NCI-H510A treated with DMSO at 0.1 percent for 48 hours (cell line): ENCODE results near the gene GRM8.

Source experiments
- DNase-seq: peaks from one replicate; lab custom pipeline; 2025; lab: John Stamatoyannopoulos, UW

GRM8 gene

DNA sequence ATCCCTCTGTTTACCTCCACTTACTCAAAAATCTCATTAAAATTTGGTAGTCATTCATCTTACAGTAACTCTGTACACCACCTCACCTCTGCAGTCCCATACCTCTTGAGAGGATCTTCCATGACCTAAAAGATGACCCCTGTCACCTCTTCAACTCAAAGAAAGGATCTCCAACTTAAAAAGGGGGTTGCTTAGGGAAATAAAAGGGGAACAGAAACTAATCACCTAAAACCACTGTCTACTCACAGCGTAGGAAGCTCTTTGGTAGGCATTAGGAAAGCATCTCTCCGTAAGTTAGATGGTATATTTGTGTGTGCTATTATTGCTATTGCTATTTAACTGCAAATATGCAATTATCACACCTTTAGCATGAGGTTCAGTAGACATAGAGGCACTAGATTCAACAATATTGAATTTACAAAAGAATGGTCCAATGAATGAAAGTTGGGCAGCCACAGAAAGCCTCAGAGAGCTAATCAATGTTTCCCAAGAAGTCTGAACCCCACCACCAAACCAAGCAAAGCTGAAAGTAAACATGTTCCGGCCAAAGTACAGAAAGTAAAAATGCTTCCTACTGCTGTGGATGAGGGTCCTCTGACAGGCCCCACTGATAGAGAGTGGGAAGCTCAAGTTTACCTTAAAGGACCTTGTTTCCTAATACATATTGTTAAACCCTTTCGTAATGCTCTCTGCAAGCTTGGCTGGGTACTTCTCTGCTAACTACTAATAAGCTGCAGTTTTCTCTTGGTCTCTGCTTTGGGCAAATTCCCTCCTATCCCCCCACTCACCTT is 105.8 kb downstream of the GRM8 start:
- DNase-seq = no peak

DNA sequence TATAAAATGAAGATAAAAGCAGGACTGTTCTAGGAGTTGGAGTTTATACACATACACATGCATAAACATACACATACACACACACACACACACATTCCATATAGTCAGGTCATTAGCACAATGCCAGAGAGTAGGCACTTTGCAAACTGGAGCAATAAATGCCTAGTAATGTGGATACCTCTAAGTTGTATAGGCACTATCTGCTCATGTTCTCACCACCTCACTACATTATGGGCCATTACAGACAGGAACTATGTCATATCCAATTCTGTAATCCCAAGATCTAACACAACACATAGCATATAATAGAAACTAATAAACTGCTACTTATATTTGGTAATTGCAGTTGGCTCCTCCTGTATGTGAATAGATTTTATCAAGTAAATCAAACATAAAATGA is 115.6 kb downstream of the GRM8 start:
- DNase-seq = no peak

DNA sequence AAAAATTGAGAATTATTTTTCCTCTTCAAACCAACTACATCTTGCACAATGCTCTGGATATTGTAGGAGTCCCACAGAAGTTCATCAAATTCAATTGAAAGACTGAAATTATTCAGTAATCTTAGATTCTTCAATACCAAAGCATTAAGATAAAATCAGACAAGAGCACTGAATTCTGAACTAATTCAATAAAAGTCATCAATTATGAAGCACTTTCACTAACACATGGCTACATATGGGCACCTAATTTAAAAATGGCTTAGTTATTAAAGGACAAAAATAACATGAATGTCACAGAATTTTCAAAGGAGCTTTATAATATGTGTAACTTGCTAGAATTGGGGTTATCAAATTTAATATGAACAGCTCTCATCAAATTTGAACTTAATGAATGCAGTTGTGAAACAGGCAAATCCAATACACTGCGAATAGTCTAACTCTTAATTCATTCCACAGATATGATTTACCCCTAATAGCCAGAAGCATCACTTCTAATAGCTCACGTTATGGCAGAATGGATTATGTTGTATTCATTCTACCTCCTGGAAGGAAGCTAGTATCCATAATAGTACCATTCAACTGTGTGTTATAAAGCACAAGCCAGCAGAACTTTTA is 116.8 kb downstream of the GRM8 start:
- no peak for DNase-seq

DNA sequence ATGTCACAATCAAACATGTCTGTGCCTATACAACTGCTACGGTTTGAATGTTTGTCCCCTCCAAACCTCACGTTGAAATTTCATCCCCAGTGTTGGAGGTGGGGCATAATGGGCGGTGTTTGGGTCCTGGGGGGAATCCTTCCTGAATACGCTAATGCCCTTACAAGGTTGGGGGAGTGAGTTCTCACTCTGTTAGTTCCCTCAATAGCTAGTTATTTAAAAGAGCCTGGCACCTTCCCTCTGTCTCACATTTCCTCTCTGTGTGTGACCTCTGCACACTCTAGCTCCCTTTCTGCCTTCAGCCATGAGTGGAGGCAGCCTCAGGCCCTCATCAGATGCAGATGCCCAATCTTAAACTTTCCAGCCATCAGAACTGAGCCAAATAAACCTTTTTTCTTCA is 129.5 kb downstream of the GRM8 start:
- DNase-seq = no peak

DNA sequence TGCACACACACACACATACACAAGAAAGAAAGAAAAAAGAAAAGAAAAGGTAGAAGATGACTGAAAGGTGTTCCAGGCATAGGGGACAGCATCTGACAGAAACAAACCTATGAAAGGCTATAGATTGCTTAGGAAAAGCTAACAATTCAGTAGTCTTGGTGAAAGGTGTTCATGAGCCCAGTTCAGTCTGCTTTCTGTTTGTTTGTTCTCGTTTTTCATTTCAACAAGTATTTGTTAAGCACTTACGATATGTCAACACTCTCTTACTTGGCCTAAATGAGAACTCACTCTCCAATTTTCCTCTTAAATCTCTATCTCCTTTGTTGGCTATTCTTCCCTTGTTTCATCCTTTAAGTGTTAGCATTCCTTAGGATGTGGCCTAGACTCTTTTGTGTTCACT is 133.2 kb downstream of the GRM8 start:
- peak; percentile 63 for DNase-seq

DNA sequence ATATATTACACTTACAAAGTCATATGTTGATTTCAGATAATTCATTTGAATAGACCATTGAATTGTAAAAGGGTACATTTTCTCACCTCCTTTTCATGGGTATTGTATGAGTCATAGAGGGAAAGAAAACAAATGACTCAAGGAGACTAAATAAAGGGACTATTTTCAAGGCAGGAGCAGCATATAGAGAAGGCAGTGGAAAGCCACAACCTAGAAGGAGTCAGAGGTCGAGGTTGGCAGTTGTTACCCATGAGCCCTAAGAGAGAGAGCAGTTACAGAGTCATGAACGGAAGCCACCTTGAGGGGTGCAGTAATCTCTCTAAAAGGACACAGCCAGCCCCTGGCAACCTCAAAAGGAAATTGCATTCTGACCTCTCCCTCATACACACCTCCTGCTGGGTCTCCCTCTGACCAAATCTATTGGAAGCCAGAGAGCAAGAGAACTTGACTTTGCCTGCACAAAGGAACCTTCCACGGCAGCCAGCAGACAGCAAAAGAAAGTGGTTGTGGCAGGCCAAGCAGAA is 137.9 kb downstream of the GRM8 start:
- no peak for DNase-seq

DNA sequence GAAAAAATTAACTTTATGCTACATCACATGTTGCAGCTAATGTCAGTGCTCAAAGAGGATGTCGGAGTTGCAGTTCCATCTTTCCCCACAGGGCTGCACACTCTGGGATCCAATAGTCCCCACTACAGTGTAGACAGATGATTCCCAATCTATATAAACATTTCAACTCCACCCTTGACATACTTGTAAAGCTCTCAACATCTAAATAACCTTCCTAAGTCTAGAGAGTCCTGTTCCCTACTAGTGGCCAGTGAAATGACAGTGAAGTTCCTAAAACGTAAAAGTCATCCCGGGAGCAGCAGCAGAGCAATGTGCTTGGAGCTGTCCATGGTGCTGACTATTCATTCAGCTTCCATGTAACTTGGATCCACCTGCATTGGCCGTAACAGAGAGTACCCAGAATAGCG is 145.1 kb downstream of the GRM8 start:
- no peak for DNase-seq

DNA sequence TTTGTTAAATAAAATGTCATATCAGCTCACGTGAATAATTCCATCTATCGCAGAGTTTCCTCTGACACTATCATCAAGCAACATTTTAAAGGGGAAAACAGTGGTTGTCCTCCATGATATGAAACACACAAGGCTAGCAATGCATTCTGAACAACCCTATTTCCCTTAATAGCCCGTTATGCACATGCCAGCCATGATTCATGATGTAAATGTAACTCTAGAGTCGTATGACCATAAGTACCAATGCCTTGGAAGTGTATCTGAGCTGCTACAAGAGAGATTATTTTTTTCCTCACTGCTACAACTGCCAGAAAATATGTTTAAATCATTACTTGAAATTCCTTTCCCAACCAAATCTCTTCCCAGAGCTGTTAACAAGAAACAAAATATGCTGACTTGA is 159.4 kb downstream of the GRM8 start:
- no peak for DNase-seq

DNA sequence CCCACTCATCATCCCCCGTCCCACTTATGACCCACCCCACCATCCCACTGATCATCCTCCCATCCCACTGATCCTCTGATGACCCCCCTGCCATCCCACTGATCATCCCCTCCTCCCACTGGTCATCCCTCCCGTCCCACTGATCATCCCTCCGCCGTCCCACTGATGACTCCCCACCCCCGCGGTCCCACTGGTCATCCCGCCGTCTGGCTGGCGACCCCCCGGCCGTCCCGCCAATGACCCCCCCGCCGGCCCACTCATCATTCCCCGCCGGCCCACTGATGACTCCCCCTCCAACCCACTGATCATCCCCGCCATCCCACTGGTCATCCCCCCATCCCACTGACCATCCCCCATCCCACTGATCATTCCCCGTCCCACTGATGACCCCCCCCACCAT is 161.1 kb downstream of the GRM8 start:
- no peak for DNase-seq

DNA sequence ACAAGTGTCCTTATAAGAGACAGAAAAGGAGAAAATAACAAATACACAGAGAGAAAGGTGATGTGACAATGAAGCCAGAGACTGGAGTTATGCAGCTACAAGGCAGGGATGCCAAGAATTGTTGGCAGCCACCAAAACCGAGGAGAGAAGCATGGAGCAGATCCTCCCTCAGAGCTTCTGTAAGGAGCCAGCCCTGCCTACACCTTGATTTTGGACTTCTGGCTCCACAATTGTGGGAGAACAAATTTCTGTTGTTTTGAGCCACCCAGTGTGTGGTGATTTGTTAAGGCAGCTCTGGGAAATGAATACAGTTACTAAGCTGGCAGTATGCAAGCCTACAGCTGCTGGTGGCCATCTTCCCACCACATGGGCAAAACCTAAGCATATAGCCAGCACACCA is 163.6 kb downstream of the GRM8 start:
- no peak for DNase-seq

DNA sequence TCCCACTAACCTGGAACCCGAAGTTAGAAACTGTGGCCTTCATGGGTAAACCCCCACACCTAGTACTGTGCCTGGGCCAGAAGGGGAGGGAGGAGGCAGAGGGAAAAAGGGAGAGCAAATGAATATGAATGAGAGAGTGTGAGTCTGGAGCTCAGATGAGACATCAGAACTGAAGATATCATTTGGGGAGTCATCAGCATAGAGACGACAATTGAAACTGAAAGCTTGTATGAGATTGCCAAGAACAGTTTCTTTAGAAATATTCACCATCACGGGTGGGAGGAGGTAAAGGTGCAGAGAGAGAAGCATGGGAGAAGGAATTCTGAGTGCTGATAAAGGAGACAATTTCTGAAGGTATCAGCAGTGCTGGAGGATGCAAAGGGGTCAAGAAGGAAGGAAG is 171.2 kb downstream of the GRM8 start:
- no peak for DNase-seq

DNA sequence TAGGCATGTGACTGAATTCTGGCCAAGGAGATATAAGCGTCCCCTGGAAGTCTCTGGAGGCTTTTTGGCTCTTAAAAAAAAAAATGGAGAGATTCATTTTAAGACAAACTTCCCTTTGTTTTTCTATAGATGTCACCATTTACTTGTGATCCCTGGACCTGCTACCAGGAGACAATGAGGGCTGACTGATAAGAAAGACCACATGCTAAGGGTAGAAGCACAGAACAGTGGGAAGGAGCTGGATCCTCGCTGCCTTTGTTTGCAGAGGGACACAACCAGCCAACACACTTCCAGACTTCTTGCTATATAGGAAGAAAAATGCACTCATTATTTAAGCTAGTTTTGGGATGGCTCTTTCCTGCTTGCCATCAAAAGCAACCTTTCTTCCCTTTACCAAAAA is 172.2 kb downstream of the GRM8 start:
- DNase-seq = no peak

DNA sequence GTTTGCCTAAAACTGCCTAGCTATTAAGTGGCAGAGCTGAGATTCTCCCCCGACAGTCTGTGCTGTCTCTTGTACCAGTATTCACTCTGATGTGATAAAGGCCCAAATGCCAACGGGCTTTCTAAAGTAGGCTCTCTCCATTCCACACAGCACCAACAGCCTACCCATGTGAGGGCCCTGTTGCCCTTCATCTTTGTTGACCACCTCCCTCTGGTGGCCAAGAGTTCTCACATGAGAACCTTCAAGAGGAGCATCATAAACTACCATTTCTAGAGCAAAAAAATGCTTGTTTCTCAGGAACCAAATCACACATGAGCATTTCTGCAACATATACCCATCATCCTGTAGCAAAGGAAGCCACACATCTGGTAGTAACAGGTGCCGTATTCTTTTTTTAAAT is 185.8 kb downstream of the GRM8 start:
- DNase-seq = no peak

DNA sequence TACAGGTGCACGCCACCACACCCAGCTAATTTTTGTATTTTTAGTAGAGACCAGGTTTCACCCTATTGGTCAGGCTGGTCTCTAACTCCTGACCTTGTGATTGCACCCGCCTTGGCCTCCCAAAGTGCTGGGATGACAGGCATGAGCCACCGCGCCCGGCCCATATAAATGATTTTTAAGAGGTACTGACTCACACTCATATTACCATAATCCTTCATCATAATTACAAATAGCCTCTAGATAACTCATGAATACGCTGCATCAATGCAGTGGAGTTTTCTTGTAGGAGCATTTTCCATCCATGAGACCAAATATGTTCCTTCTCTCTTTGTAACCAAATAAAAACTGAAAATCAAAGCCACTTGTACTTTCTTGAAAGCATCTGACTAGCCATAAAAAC is 193.3 kb downstream of the GRM8 start:
- no peak for DNase-seq

DNA sequence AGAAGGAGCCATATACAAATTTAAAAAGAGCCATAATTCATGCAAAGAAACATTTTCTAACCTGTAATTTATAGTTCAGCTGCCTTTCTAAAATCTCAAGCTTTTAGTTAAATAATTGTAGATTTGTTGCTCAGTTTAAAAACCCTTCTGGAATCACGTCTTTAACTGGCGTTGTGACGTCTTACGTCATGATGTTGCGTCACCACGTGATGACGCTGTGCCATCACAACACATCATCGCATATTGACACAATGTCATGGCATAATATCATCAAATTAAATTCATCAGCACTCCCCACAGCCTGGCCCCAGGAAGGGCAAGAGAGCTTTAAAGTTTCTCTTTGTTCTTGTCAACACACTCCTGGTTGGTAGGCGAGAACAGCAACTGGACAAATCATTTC is 194.8 kb downstream of the GRM8 start:
- DNase-seq = no peak

DNA sequence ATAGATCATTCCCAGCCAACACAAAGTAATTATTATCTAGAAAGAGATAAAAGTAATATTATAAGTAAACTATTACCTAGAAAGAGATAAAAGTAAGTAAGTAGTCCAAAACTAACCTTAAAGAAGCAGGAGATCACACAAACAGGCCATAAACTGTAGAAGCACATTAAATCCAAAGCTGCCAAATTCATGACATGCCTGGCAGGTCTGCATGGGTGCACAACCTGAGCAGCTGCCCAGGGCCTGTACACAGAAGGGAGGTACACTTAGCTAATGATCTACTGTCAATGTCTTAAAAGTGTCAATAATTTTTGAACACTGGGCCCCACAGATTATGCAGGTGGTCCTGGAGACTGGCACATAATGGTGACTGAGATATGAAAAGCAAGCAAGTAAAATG is 196.5 kb downstream of the GRM8 start:
- DNase-seq = no peak

DNA sequence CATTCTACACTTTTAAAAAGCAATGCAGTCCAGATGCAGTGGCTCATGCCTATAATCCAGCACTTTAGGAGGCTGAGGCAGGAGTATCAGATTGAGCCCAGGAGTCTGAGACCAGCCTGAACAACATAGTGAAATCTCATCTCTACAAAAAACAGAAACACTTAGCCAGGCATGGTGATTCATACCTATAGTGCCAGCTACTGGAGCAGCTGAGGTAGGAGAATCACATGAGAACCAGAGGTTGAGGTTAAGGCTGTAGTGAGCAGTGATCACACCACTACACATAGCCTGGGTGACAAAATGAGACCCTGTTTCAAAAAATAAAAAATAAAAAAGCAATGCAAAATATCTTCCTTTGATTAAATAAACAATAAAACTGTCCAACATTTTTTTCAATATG is 205.2 kb downstream of the GRM8 start:
- DNase-seq = no peak

DNA sequence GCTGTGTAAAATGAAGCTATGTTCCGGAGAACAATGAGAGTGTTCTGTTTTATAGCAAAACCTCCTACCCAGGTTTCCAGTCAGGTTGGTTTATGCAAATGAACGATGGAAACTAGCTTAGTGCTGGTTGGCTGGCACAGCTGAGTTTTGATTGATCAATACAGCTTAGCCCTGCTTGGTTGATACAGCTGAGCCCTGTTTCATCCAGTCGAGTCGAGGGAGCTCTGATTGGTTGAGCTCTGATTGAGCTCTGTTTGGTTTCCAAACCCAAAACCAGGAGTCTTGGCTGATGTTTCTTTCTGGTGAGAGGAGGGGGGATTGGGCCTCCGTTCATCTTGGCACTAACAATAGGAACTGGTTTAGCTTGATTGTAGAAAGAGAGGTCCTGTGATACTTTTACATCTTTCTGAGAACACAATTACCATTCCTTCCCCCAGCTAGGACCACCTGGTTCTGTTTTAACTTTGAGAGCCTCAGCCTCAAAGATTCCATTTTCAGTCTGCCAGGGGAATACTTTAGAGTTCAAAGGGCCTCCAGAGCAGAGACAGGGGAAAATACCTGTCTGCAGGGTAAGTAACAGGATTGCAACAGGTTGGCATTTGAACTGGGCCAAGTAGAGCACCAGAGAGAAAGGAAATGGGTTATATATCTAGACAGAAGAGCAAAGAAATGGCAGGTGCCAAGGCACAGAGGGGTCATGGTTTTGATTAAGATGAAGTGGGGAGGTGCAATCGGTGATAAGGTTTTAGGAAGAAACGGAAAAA is 210.9 kb downstream of the GRM8 start:
- DNase-seq = no peak

DNA sequence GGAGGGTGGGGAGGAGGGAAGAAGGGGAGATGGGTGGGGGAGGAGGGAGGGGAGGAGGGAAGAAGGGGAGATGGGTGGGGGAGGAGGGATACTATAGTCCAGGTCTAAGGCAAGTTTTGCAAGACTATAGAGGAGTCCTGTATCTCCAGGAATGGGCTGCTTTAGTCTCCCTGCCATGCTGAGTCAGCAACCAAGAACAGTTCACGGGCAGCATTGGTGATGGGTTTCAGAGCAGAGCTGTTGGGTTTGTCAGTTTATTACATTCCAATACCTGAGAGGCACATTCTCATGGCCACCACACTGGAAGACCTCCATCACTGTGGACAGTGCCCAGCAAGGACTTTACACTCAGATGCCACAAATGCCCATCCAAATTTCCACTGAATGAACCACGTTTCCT is 212.7 kb downstream of the GRM8 start:
- DNase-seq = no peak

DNA sequence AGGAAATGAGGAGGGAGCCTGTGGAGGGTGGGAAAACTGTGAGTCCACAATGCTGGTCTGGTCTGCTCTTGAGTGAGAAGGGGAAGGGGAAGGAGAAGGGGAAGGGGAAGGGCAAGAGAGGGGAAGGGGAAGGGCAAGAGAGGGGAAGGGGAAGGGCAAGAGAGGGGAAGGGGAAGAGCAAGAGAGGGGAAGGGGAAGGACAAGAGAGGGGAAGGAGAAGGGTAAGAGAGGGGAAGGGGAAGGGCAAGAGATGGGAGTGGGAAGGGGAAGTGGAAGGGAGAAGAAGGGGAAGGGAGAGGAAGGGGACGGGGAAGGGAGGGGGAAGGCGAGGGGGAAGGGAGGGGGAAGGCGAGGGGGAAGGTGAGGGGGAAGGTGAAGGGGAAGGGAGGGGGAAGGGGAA is 213.2 kb downstream of the GRM8 start:
- DNase-seq = no peak

DNA sequence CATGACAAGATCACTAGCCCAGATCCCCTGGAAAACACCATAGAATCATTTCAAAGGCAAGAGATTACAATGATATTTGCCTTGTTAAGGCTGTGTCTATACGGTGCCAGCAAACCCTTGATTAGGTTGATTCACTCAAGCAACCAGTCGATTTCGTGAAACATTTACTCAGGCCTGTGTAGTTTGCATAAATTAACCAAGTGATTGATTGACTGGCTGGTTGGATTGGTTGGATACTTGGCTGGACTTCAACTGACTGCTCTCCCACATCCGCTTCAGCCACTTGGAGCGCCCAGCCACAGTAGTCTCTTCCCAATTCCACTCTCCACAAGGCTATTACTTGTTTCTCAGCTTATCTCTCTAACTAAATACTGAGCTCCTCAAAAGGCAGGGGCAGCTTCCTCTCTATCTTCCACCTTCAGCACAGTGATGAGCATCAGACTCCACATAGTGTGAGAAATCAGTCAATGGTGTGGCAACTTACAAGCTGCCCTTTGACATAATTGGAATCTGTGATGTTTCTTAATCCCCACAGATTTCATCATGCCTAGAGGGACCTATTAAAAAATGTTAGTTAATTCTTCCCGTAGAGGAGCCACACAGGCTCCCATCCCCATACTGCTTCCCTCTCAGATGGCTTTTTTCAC is 217.4 kb downstream of the GRM8 start:
- no peak for DNase-seq

DNA sequence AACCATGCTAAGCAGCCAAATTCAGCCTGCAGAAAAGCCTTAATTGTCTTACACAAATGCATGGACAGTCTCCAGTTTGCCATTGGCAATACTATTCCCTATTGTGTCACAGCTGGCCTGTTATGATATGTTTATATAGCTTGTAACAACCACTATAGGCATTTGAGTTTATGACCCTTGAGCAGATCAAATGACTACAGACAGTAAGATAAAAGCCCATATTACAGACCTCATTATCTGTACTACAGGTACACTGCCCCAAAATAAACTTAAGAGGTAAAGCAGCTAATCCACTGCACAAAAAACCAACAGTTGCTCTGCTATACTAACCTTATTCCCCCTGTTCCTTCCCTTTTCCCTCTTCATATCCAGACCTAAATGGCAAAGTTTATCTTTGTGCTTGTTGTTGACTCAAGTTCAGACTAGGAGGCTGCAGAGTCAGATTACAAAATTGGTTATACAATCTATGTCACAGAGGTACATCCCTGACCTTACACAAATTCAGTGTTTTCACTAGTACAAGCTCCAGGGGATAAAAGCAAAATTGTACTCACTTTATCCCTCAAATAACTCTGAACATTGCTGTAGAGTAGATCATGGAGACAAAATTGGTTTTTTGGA is 218.4 kb downstream of the GRM8 start:
- peak; percentile 17 for DNase-seq
